ENCODE data around the gene PSMD11. TPM values are rescaled to one million over a fixed set of nuclear protein-coding genes. Genes with fewer than 3 reads are reported as not detected.

The PSMD11 gene
- total and polyA plus RNA-seq, 2 donors (not counting 3 experiments of a cell fraction or from before 2014, with no cell fraction given) = 59.4 to 153 TPM

DNA sequence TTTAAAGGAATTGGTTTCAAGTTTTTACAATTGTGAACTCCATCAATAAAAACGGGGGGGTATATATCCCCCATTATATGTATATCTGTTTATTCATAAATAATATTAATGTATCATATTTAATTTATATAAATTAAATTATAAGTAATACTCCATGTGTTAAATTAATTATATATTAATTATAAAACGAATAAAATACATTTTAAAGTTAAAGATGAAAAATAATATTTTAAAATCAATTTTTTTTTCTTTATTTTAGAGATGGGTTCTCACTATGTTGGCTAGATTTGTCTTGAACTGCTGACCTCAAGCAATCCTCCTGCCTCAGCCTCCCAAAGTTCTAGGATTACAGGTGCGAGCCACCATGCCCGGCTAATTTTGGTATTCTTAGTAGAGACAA is 17.4 kb upstream of the PSMD11 start:
- BruUV-seq (replicated peaks) = no TSS peak
- DNase-seq (ENCODE audit: low read depth, low spot score) (no peak), FAIRE-seq (no peak)
- H3K9ac ChIP-seq (replicated peaks; ENCODE audit: extremely low read depth, insufficient read depth, low read length) = no peak overlapping the region
- no peaks in the 10 kb centered on the region for H3K27me3 ChIP-seq (ENCODE audit: control insufficient read depth in 2 of 2, insufficient read depth in 2 of 2, low read length in 2 of 2)
- CTCF ChIA-PET = no interaction called here
- H2AFZ ChIP-seq (ENCODE audit: low read depth, low read length) = no peak overlapping the region
- H3K27ac ChIP-seq (ENCODE audit: insufficient read depth, low read depth, low read length) = no peak overlapping the region
- no peak for TF ChIP-seq JUN (IDR thresholded peaks at IDR 0.05; ENCODE audit: borderline replicate concordance, insufficient read depth, insufficient read length, low read depth)
- no peak for TF ChIP-seq GATA2 (IDR thresholded peaks at IDR 0.05; ENCODE audit: insufficient read depth, insufficient read length, low read depth, low read length)
- no peak for TF ChIP-seq POLR2AphosphoS5 (IDR thresholded peaks at IDR 0.05; ENCODE audit: insufficient read depth, low read depth, low read length)
- no peak for TF ChIP-seq MYC (IDR thresholded peaks at IDR 0.05; ENCODE audit: low read depth, low read length)
- TF ChIP-seq POLR2A (IDR thresholded peaks at IDR 0.05; ENCODE audit: low read depth, low read length) = no peak
- TF ChIP-seq, protein P1, sequence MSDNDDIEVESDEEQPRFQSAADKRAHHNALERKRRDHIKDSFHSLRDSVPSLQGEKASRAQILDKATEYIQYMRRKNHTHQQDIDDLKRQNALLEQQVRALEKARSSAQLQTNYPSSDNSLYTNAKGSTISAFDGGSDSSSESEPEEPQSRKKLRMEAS (IDR thresholded peaks at IDR 0.05; ENCODE audit: insufficient read depth, insufficient read length) = no peak
- TF ChIP-seq, protein P2, sequence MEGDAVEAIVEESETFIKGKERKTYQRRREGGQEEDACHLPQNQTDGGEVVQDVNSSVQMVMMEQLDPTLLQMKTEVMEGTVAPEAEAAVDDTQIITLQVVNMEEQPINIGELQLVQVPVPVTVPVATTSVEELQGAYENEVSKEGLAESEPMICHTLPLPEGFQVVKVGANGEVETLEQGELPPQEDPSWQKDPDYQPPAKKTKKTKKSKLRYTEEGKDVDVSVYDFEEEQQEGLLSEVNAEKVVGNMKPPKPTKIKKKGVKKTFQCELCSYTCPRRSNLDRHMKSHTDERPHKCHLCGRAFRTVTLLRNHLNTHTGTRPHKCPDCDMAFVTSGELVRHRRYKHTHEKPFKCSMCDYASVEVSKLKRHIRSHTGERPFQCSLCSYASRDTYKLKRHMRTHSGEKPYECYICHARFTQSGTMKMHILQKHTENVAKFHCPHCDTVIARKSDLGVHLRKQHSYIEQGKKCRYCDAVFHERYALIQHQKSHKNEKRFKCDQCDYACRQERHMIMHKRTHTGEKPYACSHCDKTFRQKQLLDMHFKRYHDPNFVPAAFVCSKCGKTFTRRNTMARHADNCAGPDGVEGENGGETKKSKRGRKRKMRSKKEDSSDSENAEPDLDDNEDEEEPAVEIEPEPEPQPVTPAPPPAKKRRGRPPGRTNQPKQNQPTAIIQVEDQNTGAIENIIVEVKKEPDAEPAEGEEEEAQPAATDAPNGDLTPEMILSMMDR (IDR thresholded peaks at IDR 0.05; ENCODE audit: extremely low read depth in 1 of 2, insufficient read depth in 1 of 2, low read depth in 1 of 2, low read length in 2 of 2) = no peak
- TF ChIP-seq FOS (IDR thresholded peaks at IDR 0.05; ENCODE audit: borderline replicate concordance, insufficient read depth, low read length) = no peak
- TF ChIP-seq EZH2 (IDR thresholded peaks at IDR 0.05; ENCODE audit: borderline replicate concordance, low read depth, low read length, severe bottlenecking) = no peak
- POLR2A ChIA-PET = no interaction called here
- H3K36me3 ChIP-seq (ENCODE audit: control insufficient read depth in 2 of 2, extremely low read depth in 1 of 2, insufficient read depth in 2 of 2, low read length in 2 of 2) = no peaks in the 10 kb centered on the region
- H3K4me3 ChIP-seq (replicated peaks in 1 of 3; ENCODE audit: insufficient read depth in 1 of 3, low read depth in 1 of 3, low read length in 3 of 3) = no peak overlapping the region
- H3K4me2 ChIP-seq (ENCODE audit: insufficient read depth, low read length) = no peak overlapping the region
- intact Hi-C loops (cut with micrococcal nuclease) (no loop called here), dilution Hi-C loops (cut with MboI; ENCODE audit: extremely low pct_ligation_motif_present, low sequenced_read_pairs) (no loop called here)
- H4K20me1 ChIP-seq (replicated peaks; ENCODE audit: control insufficient read depth, extremely low read depth, insufficient read depth, low read length) = no peaks in the 10 kb centered on the region
- H3K79me2 ChIP-seq (ENCODE audit: control insufficient read depth, insufficient read depth, low read length) = no peaks in the 10 kb centered on the region
- H3K9me1 ChIP-seq (replicated peaks; ENCODE audit: control insufficient read depth, extremely low read depth, insufficient read depth, low read length) = no peaks in the 10 kb centered on the region
- H3K9me3 ChIP-seq (replicated peaks; ENCODE audit: control insufficient read depth, insufficient read depth, low read length) = peaks cover 1% of the 10 kb centered on the region
- H3K4me1 ChIP-seq (ENCODE audit: control insufficient read depth, extremely low read depth, insufficient read depth, low read length) = no peaks in the 10 kb centered on the region
